NCI-H510A (cell line): Measurements from ENCODE around the gene RBM45.
"Not testable (repeated sequence)": the region's sequence is repeated elsewhere in the genome, so short reads cannot be mapped to it uniquely, and the experiment has no call there.

Experiments used
- DNase-seq: peaks from one replicate; lab custom pipeline; 2025; lab: John Stamatoyannopoulos, UW

RBM45 gene

GRCh38 chr2:178112202-178113152, at the start of gene RBM45:
Gene RBM45, plus strand, starts transcription at chr2:178112437. Its CDS starts 110 bp downstream, at chr2:178112547.
- peak; percentile 98 for DNase-seq

- DNase-seq: no peak
Observed at GRCh38 chr2:178066324-178066723, 45.9 kb upstream of the RBM45 start.

GRCh38 chr2:178066890-178067669, 45.2 kb upstream of the RBM45 start:
- DNase-seq: peak; percentile 86

- DNase-seq: no peak
Observed at GRCh38 chr2:178068823-178069454, 43.3 kb upstream of the RBM45 start.

- DNase-seq: peak; percentile 40
Observed at GRCh38 chr2:178069551-178069950, 42.7 kb upstream of the RBM45 start.

GRCh38 chr2:178070824-178071223, 41.4 kb upstream of the RBM45 start:
- DNase-seq: no peak

- no peak for DNase-seq
Observed at GRCh38 chr2:178072000-178072382, 40.2 kb upstream of the RBM45 start.

- peak; percentile 98 for DNase-seq
Observed at GRCh38 chr2:178072383-178073301, 39.6 kb upstream of the RBM45 start, which contains the start of gene PDE11A. Gene PDE11A, minus strand, starts transcription at chr2:178072777. Its CDS starts 340 bp downstream, at chr2:178072437.

- no peak for DNase-seq
Observed at GRCh38 chr2:178074123-178075005, 37.9 kb upstream of the RBM45 start.

GRCh38 chr2:178075006-178075326, 37.3 kb upstream of the RBM45 start:
- DNase-seq: no peak

GRCh38 chr2:178076130-178076529, 36.1 kb upstream of the RBM45 start:
- DNase-seq: no peak

GRCh38 chr2:178079279-178079678, 33.0 kb upstream of the RBM45 start:
- not testable (repeated sequence) for DNase-seq

- no peak for DNase-seq
Observed at GRCh38 chr2:178082408-178083045, 29.7 kb upstream of the RBM45 start.

- DNase-seq: no peak
Observed at GRCh38 chr2:178084273-178084672, 28.0 kb upstream of the RBM45 start.

- no peak for DNase-seq
Observed at GRCh38 chr2:178088774-178089270, 23.4 kb upstream of the RBM45 start.

- DNase-seq: no peak
Observed at GRCh38 chr2:178093471-178093870, 18.8 kb upstream of the RBM45 start.

GRCh38 chr2:178101321-178102079, 10.7 kb upstream of the RBM45 start:
- no peak for DNase-seq

- no peak for DNase-seq
Observed at GRCh38 chr2:178105566-178105965, 6.7 kb upstream of the RBM45 start.

- DNase-seq: no peak
Observed at GRCh38 chr2:178106053-178106452, 6.2 kb upstream of the RBM45 start.
